ENCODE measurements around the gene ANKS1A.

DNA sequence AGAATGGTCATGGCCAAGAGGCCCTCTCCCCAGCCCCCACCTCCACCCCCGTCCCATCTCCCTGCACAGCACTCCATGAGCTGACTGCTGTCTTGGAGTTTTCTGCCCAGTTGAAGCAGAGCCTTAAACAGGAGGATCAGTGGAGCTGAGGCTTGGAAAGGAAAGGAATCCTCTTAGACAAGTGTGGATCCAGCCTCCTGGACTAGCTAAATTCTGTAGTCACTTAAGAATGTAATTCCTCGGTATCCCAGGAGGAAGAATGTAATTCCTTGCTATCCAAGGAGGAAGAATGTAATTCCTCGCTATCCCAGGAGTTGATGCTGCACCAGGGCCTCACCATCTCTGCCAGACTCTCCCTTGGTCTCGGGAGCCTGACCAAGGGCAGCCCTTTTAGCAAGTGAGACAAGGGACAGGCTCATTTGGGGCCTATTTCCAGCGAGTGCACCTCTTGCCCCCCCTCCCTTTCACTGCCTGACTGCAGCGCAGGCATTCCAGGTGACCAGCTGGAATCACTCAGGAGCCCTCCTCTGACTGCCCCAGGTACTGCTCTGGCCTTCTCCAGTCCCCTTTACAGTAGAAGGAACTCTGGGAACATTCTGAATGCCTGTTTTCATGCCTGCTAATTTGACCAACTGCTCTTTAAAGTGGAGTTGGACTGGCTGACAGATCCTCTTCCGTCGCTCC, 175.8 kb downstream of the ANKS1A start:
- TF ChIP-seq, protein P1, sequence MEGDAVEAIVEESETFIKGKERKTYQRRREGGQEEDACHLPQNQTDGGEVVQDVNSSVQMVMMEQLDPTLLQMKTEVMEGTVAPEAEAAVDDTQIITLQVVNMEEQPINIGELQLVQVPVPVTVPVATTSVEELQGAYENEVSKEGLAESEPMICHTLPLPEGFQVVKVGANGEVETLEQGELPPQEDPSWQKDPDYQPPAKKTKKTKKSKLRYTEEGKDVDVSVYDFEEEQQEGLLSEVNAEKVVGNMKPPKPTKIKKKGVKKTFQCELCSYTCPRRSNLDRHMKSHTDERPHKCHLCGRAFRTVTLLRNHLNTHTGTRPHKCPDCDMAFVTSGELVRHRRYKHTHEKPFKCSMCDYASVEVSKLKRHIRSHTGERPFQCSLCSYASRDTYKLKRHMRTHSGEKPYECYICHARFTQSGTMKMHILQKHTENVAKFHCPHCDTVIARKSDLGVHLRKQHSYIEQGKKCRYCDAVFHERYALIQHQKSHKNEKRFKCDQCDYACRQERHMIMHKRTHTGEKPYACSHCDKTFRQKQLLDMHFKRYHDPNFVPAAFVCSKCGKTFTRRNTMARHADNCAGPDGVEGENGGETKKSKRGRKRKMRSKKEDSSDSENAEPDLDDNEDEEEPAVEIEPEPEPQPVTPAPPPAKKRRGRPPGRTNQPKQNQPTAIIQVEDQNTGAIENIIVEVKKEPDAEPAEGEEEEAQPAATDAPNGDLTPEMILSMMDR (IDR thresholded peaks at IDR 0.05): no peak
- TF ChIP-seq POLR2A (IDR thresholded peaks at IDR 0.05): no peak

All from testis (tissue), 2 donors.